GM06990 (cell line): ENCODE results near the gene PTPRQ.
"Not testable (repeated sequence)": the region's sequence is repeated elsewhere in the genome, so short reads cannot be mapped to it uniquely, and the experiment has no call there.

Experiments
- DNase-seq: peaks from one replicate; pipeline ENCODE4 v3.0.0-alpha.2; 2011; ENCODE audit not compliant: insufficient read length; ENCODE audit errors: extremely low read depth
- H3K27me3 ChIP-seq: replicated peaks from 2 replicates; pipeline ENCODE4 v1.6.0; 2011; ENCODE audit warnings: low read length; ENCODE audit not compliant: control insufficient read depth, insufficient read depth
- H3K36me3 ChIP-seq: 2 replicates; pipeline ENCODE4 v1.5.1; 2011; ENCODE audit warnings: low read length; ENCODE audit not compliant: control insufficient read depth, insufficient read depth
- H3K4me3 ChIP-seq: replicated peaks from 2 replicates; pipeline ENCODE4 v1.5.1; 2011; ENCODE audit warnings: low read depth, mild to moderate bottlenecking, control low read depth, low read length
- TF ChIP-seq, protein P1 (sequence below): IDR thresholded peaks from 2 replicates; pipeline ENCODE4 v1.5.1; 2011; ENCODE audit warnings: low read length, control low read depth, mild to moderate bottlenecking, inconsistent platforms; ENCODE audit not compliant: insufficient read depth, poor library complexity, severe bottlenecking

Gene PTPRQ

GRCh38 chr12:80472911-80473500 lies 29.0 kb downstream of the PTPRQ start:
- H3K36me3 ChIP-seq = no peaks in the 10 kb centered on the region
- H3K4me3 ChIP-seq = no peak overlapping the region
- no peaks in the 10 kb centered on the region for H3K27me3 ChIP-seq
- DNase-seq = peak; percentile 19
- TF ChIP-seq, protein P1, sequence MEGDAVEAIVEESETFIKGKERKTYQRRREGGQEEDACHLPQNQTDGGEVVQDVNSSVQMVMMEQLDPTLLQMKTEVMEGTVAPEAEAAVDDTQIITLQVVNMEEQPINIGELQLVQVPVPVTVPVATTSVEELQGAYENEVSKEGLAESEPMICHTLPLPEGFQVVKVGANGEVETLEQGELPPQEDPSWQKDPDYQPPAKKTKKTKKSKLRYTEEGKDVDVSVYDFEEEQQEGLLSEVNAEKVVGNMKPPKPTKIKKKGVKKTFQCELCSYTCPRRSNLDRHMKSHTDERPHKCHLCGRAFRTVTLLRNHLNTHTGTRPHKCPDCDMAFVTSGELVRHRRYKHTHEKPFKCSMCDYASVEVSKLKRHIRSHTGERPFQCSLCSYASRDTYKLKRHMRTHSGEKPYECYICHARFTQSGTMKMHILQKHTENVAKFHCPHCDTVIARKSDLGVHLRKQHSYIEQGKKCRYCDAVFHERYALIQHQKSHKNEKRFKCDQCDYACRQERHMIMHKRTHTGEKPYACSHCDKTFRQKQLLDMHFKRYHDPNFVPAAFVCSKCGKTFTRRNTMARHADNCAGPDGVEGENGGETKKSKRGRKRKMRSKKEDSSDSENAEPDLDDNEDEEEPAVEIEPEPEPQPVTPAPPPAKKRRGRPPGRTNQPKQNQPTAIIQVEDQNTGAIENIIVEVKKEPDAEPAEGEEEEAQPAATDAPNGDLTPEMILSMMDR = peak; percentile 58

DNA sequence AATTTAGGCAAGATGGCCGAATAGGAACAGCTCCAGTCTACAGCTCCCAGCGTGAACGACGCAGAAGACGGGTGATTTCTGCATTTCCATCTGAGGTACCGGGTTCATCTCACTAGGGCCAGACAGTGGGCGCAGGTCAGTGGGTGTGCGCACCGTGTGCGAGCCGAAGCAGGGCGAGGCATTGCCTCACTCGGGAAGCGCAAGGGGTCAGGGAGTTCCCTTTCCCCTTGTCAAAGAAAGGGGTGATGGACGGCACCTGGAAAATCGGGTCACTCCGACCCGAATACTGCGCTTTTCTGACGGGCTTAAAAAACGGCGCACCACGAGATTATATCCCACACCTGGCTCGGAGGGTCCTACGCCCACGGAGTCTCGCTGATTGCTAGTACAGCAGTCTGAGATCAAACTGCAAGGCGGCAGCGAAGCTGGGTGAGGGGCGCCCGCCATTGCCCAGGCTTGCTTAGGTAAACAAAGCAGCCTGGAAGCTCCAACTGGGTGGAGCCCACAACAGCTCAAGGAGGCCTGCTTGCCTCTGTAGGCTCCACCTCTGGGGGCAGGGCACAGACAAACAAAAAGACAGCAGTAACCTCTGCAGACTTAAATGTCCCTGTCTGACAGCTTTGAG lies 33.6 kb downstream of the PTPRQ start:
- H3K27me3 ChIP-seq, H3K36me3 ChIP-seq, H3K4me3 ChIP-seq, DNase-seq: not testable (repeated sequence)

GRCh38 chr12:80484746-80485145 lies 40.7 kb downstream of the PTPRQ start:
- no peak overlapping the region for H3K4me3 ChIP-seq
- no peaks in the 10 kb centered on the region for H3K36me3 ChIP-seq
- TF ChIP-seq, protein P1 = no peak
- DNase-seq = no peak
- no peaks in the 10 kb centered on the region for H3K27me3 ChIP-seq

DNA sequence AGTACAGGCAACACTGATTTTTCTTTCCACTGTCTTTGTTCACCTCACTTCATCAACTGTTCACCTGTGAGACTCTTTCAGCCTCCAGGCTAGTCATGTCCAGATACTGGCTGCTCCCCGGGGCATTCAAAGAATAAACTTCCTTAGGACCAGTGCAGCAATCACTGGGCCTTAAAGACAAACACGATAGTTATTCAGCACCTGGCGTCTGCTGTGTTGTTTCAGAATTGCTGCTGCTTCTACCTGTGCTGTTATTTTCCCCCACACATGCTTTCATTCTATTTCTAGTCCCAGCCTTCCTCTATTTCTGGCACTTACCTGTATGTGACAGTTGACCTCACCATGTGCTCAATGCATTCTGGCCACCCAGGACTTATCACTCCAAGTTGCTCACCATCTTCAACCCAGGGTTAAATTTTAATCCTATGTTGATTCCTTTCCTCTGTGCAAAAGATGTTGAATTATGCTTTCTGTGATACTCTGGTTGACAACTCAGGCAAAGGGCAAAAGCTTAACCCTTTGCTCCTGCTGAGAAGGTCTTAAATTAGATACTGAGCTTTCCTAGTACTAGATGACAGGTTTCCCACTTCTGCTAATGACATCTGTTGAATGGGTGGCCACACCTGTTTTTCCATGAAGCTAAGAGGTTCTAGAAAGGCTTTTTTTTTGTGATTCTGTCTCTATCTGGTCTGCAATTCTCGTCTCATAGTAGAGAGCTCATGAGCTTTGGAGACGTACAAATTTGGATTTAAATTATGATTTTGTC lies 41.4 kb downstream of the PTPRQ start:
- no peaks in the 10 kb centered on the region for H3K27me3 ChIP-seq
- no peak overlapping the region for H3K4me3 ChIP-seq
- DNase-seq = no peak
- TF ChIP-seq, protein P1 = no peak
- H3K36me3 ChIP-seq = no peaks in the 10 kb centered on the region

DNA sequence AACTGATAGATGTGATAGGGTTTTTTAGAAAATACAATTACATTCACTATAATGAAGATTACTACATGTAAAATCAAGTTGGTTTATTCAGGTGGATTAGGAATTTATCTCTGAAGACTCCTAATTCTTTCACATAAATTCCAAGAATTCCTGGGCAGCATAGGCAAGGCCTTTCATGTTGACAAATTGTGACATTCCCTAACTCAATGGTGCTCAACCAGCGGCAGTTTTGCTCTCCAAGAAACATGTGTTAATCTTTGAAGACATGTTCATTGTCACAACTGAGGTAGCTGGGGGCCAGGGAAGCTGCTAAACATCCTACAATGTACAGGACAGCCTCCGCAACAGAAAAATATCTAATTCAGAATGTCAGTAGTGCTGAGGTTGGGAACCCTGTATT lies 46.3 kb downstream of the PTPRQ start:
- no peak for DNase-seq
- no peak overlapping the region for H3K4me3 ChIP-seq
- TF ChIP-seq, protein P1 = no peak
- H3K36me3 ChIP-seq = no peaks in the 10 kb centered on the region
- H3K27me3 ChIP-seq = no peaks in the 10 kb centered on the region

- TF ChIP-seq, protein P1 = no peak
- Histone ChIP-seq H3K36me3 (no peaks in the 10 kb centered on the region), H3K27me3 (no peaks in the 10 kb centered on the region), H3K4me3 (no peak overlapping the region)
- DNase-seq = no peak
Measured at GRCh38 chr12:80491166-80491565, 47.1 kb downstream of the PTPRQ start.
